ENCODE results near the gene GATB. TPM values are rescaled to one million over a fixed set of nuclear protein-coding genes. Genes with fewer than 3 reads are reported as not detected.

Gene GATB, protein sequence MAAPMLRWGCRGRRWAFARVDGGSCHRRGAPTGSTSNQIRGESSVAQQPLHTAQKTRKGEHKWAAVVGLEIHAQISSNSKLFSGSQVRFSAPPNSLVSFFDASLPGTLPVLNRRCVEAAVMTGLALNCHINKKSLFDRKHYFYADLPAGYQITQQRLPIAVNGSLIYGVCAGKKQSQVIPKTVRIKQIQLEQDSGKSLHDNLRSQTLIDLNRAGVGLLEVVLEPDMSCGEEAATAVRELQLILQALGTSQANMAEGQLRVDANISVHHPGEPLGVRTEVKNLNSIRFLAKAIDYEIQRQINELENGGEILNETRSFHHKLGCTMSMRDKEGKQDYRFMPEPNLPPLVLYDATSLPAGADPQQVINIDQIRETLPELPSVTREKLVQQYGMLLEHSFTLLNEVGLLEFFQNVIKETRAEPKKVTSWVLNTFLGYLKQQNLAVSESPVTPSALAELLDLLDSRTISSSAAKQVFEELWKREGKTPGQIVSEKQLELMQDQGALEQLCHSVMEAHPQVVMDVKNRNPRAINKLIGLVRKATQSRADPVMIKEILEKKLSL
- total RNA-seq, result 10 to 100 TPM; 19.6 to 28.9 (median 23.8) TPM

GRCh38 chr4:151760712-151761661 lies at the start of gene GATB:
TSS of gene GATB (minus strand) at chr4:151761007. CDS start at chr4:151760982, 25 bp downstream.
- H3K27ac ChIP-seq, result peak within 1 kb of the TSS; percentile 55 to 77 (median 64)
- TF ChIP-seq, protein P1, sequence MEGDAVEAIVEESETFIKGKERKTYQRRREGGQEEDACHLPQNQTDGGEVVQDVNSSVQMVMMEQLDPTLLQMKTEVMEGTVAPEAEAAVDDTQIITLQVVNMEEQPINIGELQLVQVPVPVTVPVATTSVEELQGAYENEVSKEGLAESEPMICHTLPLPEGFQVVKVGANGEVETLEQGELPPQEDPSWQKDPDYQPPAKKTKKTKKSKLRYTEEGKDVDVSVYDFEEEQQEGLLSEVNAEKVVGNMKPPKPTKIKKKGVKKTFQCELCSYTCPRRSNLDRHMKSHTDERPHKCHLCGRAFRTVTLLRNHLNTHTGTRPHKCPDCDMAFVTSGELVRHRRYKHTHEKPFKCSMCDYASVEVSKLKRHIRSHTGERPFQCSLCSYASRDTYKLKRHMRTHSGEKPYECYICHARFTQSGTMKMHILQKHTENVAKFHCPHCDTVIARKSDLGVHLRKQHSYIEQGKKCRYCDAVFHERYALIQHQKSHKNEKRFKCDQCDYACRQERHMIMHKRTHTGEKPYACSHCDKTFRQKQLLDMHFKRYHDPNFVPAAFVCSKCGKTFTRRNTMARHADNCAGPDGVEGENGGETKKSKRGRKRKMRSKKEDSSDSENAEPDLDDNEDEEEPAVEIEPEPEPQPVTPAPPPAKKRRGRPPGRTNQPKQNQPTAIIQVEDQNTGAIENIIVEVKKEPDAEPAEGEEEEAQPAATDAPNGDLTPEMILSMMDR (IDR thresholded peaks at IDR 0.05), result peak in 5 of 6 experiments; percentile 16 to 56 (median 41)
- TF ChIP-seq POLR2A (IDR thresholded peaks at IDR 0.05), result peak; percentile 40 to 44

DNA sequence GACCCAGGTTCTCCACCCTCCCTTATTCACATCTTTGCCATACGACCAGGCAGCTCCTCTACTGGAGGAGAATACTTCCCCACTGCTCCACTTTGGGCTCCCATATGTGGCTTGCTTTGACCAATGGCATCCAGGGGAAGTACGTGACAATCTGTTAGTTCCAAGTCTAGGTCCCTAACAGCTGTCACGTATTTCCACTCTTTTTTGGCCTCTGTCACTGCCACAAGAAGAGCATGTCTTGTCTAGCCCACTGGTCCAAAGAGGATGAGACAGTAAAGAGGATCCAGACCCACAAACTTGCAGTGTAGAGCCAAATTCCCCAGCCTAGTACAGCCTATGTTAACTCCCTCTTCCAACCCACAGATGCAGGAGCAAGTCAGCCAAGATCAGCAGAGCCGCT lies 49.7 kb upstream of the GATB start:
- Histone ChIP-seq H3K4me3 (no peak overlapping the region), H3K27ac (no peak overlapping the region), H3K36me3 (no peaks in the 10 kb centered on the region), H3K4me1 (no peaks in the 10 kb centered on the region), H3K27me3 (no peaks in the 10 kb centered on the region), H3K9me3 (no peaks in the 10 kb centered on the region)
- DNase-seq, result no peak
- TF ChIP-seq, protein P1 (IDR thresholded peaks at IDR 0.05), result no peak
- TF ChIP-seq POLR2A (IDR thresholded peaks at IDR 0.05), result no peak

More at GRCh38 chr4:151760712-151761661, at the start of gene GATB:
- Histone ChIP-seq H3K36me3 (peaks cover 0 to 7% (median 0%) of the 10 kb centered on the region in 3 donors), H3K4me3 (peak within 1 kb of the TSS; percentile 68 to 96 (median 73)), H3K27me3 (no peaks in the 10 kb centered on the region), H3K9me3 (no peaks in the 10 kb centered on the region), H3K4me1 (peaks cover 0 to 5% (median 0%) of the 10 kb centered on the region in 4 donors)
- DNase-seq, result peak; percentile 90 to 97 (median 95)

DNA sequence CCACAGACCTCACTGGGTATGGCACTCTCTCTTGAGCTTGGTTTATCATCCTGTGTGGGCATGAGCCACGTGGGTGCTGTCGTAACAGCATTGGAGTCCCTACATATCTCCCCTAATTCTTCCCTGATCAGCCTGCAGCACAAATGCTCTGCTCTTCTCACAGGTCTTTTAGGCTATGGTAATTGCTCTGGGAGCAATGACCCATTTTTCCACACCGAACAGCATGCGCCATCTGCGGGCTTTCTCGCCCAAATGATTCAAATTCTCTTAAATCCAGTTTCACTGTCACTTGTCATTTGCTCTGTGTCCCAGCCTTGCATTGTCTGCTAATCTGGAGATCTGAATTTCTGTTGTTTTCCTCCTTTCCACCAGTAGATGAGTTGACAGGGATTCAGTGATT lies 48.9 kb upstream of the GATB start:
- no peaks in the 10 kb centered on the region for H3K27me3 ChIP-seq
- H3K36me3 ChIP-seq, result no peaks in the 10 kb centered on the region
- DNase-seq, result no peak
- no peak overlapping the region for H3K4me3 ChIP-seq
- H3K27ac ChIP-seq, result no peak overlapping the region
- no peaks in the 10 kb centered on the region for H3K4me1 ChIP-seq
- no peaks in the 10 kb centered on the region for H3K9me3 ChIP-seq
- no peak for TF ChIP-seq POLR2A (IDR thresholded peaks at IDR 0.05)
- TF ChIP-seq, protein P1 (IDR thresholded peaks at IDR 0.05), result no peak

- Histone ChIP-seq H3K27ac (peak overlapping the region in 1 of 4 donors; percentile 14), H3K9me3 (no peaks in the 10 kb centered on the region), H3K36me3 (no peaks in the 10 kb centered on the region), H3K4me3 (no peak overlapping the region), H3K27me3 (no peaks in the 10 kb centered on the region), H3K4me1 (no peaks in the 10 kb centered on the region)
- no peak for TF ChIP-seq POLR2A (IDR thresholded peaks at IDR 0.05)
- TF ChIP-seq, protein P1 (IDR thresholded peaks at IDR 0.05), result no peak
- no peak for DNase-seq
These were observed 47.7 kb upstream of the GATB start for GRCh38 chr4:151808542-151808941.

DNA sequence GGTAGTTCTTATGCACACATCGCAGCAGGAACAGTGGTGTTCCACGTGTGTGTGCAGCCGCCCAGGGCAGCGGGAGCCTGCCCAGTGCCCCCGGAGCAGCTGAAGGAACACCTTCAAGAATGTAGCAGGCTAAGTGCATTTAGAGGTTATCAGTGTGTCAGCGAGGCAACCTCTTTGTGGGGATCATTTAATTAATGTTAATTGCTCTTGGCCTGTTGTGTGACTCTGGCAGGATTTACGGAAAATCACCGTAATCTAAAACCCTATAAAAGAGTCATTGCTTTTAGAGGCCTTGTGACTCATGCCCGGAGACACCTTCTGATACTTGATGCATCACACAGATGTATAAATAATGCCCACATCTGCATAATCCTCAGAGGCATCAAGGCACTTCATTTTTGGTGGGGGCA lies 47.3 kb upstream of the GATB start:
- Histone ChIP-seq H3K36me3 (no peaks in the 10 kb centered on the region), H3K4me1 (no peaks in the 10 kb centered on the region), H3K4me3 (no peak overlapping the region), H3K9me3 (no peaks in the 10 kb centered on the region), H3K27me3 (no peaks in the 10 kb centered on the region), H3K27ac (peak overlapping the region in 1 of 4 donors; percentile 14)
- DNase-seq, result peak in 2 of 3 donors; percentile 50 to 53
- no peak for TF ChIP-seq POLR2A (IDR thresholded peaks at IDR 0.05)
- TF ChIP-seq, protein P1 (IDR thresholded peaks at IDR 0.05), result no peak

All from Peyer's patch (tissue), 4 donors.